ENCODE measurements around the gene S100A13.

Gene S100A13

DNA sequence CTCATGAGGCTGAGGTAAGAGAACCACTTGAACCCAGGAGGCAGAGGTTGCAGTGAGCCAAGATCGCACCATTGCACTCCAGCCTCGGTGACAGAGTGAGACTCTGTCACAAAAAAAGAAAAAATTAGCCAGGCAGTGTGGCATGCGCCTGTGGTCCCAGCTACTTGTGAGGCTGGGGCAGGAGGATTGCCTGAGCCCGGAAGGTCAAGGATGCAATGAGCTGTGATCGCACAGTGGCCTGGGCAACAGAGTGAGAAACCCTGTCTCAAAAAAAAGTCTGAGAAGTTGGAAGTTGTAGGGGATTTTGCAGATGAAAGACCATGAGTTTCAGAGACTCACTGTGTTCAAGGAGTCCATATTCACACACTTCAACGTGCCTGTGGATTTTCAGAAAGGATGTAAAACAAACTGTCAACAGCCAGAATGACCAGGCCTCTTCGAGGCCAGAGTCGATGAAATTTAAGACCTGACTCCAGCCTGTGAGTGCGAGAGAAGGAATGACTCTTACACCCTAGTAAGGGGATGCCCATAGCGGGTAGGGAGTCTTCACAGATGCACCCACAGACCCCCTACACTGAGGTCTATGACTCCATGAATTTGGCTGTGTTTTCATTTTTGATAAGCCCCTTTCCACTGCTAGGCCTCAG, 2.2 kb downstream of the S100A13 start:
- FAIRE-seq: no peak

DNA sequence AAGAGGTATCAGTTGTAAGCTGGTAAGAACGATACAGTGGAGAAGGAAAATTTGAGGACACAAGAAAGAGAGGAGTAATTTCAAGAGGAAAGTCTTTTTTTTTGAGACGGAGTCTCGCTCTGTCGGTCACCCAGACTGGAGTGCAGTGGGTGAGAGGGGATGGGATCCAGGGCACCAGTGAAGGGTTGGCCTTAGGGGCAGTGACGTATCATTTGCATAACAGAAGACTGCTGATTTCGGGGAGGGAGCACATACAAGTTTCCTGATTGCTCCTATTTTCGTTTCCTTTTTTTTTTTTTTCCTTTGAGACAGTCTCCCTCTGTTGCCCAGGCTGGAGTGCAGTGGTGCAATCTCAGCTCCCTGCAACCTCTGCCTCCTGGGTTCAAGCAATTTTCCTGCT, 4.2 kb downstream of the S100A13 start:
- FAIRE-seq: no peak

DNA sequence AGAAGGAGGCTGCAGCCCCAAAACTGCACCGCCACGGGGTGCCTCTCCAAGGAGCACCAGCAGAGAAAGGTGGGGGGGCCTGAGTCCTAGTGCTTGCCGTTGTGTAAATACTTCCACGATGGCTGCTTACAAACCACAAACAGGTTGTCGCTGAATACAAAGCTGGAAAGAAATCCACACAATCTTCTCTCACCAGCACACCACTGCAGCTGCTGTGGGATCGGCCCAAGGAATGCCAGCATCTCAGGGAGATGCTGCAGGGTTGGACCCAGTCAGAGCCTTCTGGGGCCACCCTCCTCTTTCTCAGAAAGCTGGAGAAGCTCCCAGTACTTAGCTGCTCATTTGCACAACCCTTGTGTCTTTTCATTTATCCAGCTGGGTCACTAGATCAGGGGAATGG, 8.1 kb downstream of the S100A13 start:
- FAIRE-seq: no peak

DNA sequence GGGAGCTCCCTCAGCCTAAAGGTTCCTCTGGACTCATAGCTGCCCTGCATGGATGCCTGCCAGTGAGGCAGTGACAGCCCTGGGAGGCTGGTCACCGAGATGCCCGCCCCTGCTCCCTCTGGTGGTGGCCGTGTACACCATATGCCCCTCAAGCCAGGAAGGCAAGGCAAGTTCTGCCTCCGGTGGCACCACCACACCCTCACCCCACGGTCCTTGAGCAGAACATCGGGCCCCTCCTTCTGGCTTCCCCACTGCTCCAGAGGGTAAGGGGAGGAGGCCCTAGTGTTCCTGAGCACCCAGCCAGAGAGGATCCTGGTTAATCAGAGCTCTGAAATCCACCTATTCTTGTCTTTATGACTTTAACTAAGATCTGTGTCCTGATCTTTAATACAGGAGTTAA, 9.6 kb downstream of the S100A13 start:
- no peak for FAIRE-seq

DNA sequence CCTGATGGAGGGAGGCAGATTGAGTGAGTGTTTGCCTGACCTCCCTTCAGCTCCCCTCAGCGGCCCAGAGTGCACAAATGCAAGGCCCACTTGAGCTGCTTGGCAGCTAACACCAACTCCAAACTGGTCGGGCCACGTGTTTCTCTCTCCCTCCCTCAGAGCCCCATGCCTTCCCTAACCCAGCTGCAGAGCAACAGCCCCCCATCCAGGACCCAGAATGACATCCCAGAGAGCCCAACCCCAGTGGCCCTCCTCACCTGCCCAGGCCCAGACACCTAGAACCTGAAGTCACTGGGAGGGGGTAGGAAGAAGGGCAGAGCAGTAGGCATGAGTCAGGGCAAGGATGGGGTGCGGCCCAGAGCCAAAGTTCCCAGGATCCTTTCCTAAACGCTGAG, 10.4 kb downstream of the S100A13 start:
- FAIRE-seq: no peak

DNA sequence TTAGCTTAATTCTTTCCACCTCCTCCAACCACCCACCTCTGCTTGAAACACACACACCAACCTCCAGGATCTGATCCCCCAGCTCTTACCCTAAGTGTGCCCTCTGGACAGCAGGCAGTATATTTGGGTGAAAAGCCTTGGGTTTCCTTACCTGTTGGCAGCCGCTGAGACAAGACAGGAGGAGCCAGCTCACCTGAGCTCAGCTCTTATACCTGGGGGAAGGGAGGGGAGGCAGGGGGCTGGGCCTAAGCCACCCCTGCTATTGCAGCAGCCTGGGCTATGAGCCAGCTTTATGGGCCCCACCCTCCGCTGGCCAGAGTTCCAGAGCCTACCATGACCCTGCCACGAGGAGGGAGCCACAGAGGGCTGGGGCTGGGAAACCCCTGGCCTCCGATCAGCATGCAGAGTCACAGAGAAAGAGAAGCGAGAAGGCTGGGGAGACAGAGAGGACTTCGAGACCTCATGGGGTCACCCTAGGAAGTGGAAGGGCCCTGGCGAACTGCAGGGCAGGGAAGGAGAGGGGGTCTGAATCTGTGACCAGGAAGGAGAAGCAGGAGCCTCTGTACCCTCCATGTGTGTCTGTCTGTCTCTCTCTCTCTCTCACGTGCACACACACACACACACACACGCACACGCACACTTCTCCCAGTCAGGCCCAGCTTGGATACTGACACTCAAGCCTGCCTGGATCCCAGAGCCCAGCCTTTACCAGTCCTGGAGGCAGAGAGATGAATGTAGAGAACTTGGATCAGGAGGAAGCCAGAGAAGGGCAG, 11.0 kb downstream of the S100A13 start, which contains the start of gene S100A14:
TSS of gene S100A14 (minus strand) at position 182 of the 773 bp plus-strand sequence. CDS start 467 bp downstream, outside the sequence.
- no peak for FAIRE-seq

DNA sequence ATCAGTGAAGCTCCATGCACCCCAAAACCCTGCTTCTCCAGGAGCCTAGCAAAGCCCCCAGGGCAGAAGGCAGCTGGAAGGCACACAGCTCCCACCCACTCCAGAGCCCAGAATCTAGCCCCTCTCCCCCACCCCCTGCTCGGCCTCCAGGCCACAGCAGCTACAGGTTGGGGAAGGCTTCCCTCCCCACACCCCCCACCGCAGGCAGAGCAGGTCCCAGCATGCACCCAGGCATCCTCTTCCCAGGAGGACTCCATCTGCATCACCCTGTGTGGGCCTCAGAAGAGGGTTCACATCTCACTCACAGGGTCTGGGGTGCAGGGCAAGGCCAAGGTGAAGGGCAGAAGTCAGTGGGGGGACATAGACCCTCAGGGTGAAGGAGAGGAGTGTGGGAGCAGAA, 11.9 kb downstream of the S100A13 start:
- FAIRE-seq: no peak

DNA sequence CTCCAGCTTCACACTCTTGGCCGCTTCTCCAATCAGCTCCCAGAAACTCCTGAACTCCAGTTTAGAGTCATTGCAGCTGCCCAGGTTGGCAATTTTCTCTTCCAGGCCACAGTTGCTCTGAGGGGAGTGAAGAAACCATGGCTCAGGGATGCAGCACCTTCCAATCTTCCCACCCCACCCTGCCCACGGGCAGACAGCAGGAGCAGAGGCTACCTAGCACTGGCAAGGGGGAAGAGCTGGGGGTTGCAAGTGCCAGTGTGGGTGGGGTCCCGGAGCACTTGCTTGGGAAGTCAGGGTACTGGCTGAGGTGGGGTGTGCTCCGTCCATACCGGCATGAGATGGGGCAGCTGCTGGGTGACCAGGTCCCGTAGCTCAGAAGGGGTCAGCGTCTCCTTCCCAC, 12.4 kb downstream of the S100A13 start:
- no peak for FAIRE-seq

DNA sequence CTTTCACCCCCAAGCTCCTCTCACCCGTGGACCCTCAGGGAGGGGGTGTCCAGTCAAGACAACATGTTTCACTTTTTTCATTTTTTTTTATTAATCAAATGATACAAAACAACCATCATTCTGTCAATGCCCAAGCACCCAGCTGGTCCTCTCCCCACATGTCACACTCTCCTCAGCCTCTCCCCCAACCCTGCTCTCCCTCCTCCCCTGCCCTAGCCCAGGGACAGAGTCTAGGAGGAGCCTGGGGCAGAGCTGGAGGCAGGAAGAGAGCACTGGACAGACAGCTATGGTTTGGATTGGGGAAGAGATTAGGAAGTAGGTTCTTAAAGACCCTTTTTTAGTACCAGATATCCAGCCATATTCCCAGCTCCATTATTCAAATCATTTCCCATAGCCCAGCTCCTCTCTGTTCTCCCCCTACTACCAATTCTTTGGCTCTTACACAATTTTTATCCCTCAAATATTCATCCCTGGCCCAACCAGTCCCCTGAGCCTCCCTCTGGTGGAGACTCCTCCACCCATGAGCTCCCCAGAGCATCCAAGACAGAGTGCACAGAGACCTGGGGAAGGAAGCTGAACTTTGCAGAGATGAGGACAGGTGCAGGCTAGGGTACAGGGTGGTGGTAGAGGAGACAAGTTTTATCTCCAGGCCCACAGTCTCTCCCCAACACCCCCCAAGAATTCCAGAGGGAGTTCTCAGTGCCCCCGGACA, 13.0 kb downstream of the S100A13 start:
- no peak for FAIRE-seq

DNA sequence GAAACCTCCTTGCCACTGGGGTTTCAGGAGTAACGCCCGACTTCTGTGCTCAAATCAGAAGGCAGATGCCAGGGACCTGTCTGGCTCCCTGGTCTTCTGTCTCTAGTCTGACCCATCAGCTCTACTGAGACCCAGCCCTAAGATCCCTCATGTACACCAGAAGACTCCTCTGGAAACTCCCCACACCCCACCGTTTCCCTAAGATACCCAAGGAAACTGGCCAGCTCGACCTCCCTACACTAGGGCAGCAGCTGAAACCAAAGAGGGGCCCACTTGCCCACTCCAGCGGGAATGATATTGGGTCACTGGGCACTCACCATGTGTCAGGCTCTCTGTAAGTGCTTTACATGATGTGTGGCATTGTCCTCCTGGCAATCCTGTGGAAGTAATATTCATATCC, 13.9 kb downstream of the S100A13 start:
- FAIRE-seq: no peak

DNA sequence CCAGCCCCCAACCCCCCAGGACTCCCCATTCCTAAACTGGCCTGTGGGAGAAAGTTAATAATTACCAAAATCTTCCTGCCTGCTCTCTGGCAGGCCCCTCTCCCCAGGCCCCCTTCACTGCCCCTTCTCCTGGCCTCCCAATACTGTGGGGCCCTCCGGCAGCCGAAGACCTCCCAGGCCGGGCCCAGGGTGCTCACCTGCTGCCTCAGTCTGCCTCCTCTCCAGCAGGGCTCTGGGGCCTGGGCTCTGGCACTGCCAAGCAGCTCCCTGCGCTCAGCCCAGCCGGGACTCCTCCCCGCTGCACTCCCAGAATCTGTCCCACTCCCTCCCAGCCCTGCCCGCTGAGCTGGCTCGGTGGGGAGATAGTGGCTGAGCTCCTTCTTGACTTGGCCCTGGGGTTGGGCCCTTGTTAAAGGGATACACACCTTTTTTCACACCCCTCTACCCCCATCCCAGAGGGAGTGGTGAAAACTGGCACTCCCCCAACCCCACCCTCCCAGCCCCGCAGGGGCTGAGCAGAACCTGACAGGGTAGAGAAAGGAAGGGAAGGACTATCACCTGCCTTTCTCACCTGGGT, 14.5 kb downstream of the S100A13 start, which contains the start of gene S100A16:
TSS of gene S100A16 (minus strand) at position 383 of the 577 bp plus-strand sequence. CDS start 4,986 bp downstream, outside the sequence.
- no peak for FAIRE-seq

DNA sequence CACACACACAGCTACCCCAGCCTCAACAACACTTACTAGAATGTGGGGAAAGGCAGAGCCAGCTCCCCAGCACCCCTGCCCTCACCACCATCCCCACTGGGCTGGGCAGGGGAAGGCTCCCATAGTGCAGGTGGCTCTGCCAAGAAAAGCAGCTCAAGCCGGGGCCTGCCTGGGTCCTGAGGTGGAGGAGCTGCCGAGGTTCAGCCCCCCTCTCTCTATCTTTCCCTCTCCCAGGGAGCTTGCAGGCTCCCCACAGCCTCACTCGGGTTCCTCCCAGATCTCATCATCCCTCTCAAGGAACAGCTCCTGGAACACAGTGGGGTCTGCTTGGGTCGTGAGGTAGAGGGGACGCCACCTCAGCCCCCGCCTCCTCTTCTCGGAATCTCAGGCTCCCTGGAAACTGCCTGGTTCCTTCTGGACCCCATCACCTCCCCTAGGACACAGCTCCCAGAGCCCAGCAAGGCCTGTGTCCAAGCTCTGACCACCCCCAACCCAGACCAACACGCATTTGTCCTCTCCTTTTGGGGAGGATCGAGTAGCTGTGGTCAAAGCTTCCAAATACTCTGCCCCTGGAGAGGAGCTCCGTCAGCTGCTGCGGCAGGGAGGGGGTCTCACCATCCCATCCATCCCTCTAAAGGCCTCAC, 15.1 kb downstream of the S100A13 start:
- FAIRE-seq: no peak

DNA sequence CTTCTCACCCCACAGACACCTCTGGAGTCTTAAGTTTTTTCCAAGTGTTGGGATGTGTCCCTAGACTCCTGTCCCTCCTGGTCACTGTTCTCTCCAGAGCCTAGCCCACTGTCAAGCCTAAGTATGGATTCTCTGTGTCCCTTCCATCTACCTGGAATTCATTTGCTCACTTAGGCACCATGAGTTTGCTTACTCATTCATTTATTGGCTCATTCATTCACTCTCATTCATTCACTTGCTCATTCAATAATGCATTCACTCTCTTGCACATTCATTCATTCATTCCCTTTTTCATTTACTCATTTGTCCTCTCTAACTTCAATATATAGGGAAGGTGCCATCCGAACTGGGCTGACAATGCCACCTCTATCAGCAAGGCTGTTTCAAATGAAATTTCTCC, 15.9 kb downstream of the S100A13 start:
- no peak for FAIRE-seq

DNA sequence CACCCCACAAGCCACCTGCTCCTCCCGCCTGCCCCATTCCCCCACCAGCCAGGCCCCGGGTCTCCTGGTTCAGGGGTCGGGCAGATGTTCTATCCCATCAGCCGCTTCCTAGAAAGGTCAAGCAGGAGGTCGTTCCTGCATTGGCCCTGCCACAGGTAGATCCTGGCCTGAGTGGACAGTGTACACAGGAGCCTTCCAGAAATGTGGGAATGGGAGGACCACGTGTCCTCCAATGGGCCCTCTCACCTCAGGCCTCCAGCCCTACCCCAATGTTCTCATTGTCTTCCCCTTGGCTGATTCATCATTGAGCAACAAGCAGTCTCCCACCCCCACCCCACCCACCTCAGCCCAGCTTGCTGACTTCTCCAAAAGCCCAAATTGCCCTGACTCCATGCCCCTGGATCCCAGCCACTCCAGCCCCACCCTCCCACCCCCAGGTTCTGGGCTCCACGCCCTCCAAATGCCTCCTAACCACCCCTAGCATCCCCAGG, 16.4 kb downstream of the S100A13 start:
- FAIRE-seq: no peak

DNA sequence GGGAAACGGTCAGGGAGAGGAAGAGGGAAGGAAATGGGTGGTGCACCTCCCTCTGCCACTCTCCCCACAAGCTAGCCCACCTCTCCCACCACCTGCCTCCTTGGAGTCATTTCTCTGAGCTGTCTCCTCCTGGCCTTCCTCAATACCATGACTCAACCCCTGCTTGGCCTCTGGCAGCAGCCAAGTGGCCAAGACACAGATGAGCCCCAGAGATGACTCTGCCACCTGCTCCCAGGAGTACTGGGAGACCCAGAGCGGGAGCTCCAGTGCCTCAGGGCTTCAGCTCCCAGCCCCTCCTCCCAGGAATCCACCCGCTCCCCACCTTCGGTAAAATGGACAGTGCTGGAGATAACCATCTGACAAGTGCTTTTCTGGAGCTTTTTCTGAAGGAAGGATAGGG, 17.0 kb downstream of the S100A13 start:
- no peak for FAIRE-seq

DNA sequence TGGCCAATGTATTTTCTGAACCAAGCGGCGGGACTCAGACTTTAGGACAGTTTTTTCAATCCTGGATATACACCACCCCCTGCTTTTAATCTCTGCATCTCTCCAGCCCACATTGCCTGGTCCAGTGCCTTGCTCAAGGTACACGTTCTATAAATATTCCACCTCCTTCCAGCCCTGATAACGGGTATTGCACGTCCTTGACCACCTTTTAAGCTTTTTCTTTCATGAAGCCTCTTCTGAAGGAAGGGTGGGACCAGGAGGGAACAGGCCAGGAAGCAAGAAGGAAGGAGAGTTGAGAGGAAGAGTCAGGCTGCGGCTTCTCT, 17.8 kb downstream of the S100A13 start:
- FAIRE-seq: no peak

DNA sequence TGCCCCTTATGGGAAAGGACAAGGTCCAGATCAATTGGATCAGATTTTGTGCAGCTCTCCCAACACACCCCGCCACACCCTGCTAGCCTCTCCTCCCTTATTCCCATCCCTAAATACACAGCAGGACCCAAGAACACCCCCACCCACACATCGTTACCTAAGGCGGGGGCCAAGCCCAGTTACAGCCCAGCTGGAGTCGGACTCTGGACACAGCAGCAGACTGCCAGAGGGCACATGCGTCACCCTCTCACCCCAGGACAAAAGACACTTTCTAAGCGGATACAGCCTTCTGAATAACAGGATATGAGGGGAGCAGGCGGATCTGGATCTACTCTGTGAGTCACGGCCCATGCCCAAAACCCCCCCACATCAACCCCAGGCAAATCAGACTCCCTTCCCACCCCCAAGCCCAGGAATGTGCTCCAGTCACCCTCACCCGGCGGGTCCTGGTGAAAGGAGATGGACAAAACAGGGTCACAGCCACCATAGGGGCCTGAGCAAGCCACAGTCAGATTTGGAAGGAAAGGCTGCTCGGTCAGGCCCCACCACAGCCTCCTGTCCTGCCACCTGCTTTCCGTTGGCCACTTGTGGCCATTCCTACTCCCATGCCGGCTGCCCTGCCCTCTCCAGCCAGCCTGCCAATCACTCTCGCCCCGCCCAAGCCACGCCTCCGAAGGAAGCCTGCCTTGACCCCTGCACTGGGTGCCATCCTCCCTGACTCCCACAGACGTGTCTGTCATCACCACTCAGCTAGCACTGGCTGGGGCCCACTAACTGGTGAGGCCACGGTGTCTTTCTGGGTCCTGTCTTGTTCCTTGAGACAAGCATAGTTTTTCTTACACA, 18.3 kb downstream of the S100A13 start:
- no peak for FAIRE-seq

DNA sequence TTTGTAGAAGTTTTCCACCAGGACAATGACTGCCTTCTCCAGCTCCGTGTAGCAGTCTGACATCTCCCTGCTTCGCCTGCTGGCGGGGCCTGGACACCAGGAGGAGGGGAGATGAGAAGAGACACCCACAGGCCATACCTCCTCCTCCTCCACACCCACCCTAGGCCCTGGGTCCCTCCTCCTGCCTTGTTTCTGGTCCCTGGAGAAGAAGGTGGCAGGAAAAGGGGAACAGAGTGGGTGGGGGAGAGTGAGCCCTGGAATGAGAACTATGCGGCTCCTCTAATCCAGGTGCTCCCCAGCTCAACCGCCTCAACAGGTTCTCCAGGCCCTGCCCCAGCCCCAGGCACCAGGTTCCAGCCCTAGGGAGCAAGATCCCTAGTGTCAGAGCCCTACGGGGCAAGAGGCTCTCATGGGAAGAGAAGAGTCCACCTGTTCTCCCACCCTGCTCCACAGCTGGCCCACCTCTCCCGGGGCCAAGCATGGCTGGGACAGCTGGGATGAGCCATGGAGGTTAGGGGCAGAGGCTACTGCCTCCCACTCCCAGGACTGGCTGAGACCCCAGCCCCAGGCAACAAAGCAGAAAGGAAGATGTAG, 19.1 kb downstream of the S100A13 start:
- no peak for FAIRE-seq

DNA sequence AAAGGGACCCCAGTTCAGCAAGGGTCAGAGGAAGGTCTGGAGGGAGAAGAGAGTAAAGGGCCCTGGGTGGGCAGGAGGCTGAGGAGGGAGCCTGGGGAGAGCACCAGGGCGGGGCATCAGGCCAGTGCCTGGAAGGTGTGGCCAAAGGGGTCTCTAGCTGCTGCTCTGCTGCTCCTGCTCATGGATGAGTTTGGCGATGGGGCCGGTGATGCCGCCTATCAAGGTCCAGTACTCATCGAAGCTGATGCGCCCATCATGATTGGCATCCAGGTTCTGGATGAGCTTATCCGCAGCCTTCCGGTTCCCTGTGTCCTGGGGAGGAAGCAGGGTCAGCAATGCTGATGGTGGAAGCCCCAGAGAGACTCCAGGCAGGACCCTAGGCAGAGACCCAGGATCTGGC, 19.9 kb downstream of the S100A13 start:
- no peak for FAIRE-seq

DNA sequence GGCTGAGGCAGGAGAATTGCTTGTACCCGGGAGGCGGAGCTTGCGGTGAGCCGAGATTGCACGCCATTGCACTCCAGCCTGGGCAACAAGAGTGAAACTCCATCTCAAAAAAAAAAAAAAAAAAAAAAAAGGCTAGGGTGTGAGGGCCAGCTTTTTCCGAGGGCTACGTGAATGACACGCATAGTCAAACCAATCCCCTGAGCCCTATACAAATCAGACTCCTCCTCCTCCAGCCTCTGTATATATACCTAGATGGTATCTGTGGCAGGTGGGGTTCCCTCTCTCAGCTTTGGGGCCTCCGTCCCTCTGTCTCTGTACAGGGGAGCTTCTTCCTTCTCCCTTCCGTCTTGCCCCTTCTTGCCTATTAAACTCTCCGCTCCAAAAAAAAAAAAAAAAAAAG, 21.1 kb downstream of the S100A13 start:
- FAIRE-seq: no peak

DNA sequence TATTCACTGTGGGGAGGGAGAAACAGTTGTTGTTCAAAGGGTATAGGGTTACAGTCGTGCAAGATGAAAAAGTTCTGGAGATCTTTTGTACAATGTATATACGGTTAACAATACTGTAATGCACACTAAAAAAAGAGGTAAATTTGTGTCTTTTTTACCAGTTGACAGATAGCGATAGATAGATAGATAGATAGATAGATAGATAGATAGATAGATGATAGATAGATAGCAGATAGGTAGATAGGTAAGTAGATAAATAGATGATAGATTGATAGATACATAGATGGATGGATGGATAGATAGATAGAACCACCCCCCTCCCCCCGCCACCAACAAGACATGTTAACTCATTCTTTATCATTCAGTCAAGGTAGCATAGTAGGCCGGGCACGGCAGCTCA, 24.6 kb downstream of the S100A13 start:
- FAIRE-seq: no peak

DNA sequence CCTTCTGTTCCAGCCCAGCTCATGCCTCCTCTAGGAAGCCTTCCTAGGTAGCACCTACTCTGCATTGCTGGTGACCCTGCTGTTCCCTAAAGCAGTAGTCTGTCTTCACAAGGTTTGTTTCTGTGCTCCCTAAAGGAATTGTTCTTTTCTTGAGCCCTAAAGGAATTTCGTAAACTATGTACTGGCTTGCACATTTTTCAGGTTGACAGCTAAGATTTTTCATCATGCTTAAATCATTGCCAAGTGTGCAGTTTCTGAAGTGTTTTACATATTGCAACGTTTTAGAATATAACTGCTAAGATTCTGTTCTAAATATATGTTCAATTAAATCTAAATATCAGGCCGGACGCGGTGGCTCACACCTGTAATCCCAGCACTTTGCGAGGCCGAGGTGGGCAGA, 27.5 kb downstream of the S100A13 start:
- no peak for FAIRE-seq

Data from islet of Langerhans (tissue), 1 donor.